Suprapubic skin (tissue), 4 donors: Measurements from ENCODE around the gene EDN1. TPM values are rescaled to one million over a fixed set of nuclear protein-coding genes. Genes with fewer than 3 reads are reported as not detected.
A peak's percentile ranks its signal among the peaks of the same experiment; 100 is the strongest.
"Not testable (repeated sequence)": the region's sequence is repeated elsewhere in the genome, so short reads cannot be mapped to it uniquely, and the experiment has no call there.

Source experiments
- DNase-seq, 2 donors: peaks; one replicate each; pipeline ENCODE4 v3.0.0-alpha.2; 2019; ENCODE audit warnings: low spot score in 2 of 2
- H3K27ac ChIP-seq: fragments of 200-600 bp; sonication (generic); one replicate; pipeline ENCODE4 v1.5.1; 2019
- H3K27me3 ChIP-seq: fragments of 200-600 bp; sonication (generic); one replicate; pipeline ENCODE4 v1.5.1; 2019
- H3K36me3 ChIP-seq: fragments of 200-600 bp; sonication (generic); one replicate; pipeline ENCODE4 v1.5.1; 2019
- H3K4me1 ChIP-seq: fragments of 200-600 bp; sonication (generic); one replicate; pipeline ENCODE4 v1.5.1; 2019
- H3K4me3 ChIP-seq: fragments of 200-600 bp; sonication (generic); one replicate; pipeline ENCODE4 v1.5.1; 2019; ENCODE audit warnings: mild to moderate bottlenecking
- H3K9me3 ChIP-seq: fragments of 200-600 bp; sonication (generic); one replicate; pipeline ENCODE4 v1.5.1; 2019
- EP300 ChIP-seq: sonication (generic); formaldehyde crosslinking; IDR thresholded peaks from one replicate; pipeline ENCODE4 v1.6.1; 2017; ENCODE audit warnings: antibody characterized with exemption
- POLR2A ChIP-seq, 2 donors: fragments of 450-650 bp; IDR thresholded peaks; one replicate each; pipeline ENCODE4 v1.6.1; 2017; ENCODE audit warnings: antibody characterized with exemption in 2 of 2, mild to moderate bottlenecking in 2 of 2, moderate library complexity in 2 of 2
- POLR2AphosphoS5 ChIP-seq, 3 donors: sonication (generic); formaldehyde crosslinking; IDR thresholded peaks; one replicate each; pipeline ENCODE4 v1.6.1; 2017; ENCODE audit warnings: antibody characterized with exemption in 3 of 3
- WGBS: methylation state at CpG from one replicate; pipeline ENCODE4 v1.1.5; 2018; 5-methylcytosine and 5-hydroxymethylcytosine counted together
- total RNA-seq, 4 donors: library from RNA; depleted of rRNA; stranded (reverse); fragments of >200 nt; gene quantifications; one replicate each; pipeline ENCODE4 v1.1.0, GENCODE V29; 2016
- TF ChIP-seq, protein P1 (sequence below), 2 donors: fragments of 200-600 bp in 1 of 2; fragments of 450-650 bp in 1 of 2; sonication (generic) in 1 of 2; IDR thresholded peaks; one replicate each; pipeline ENCODE4 v1.5.1; 2016 to 2019; ENCODE audit warnings: antibody characterized with exemption in 2 of 2, mild to moderate bottlenecking in 1 of 2, moderate library complexity in 1 of 2

EDN1 gene
- total RNA-seq, 4 donors from 2014 or later: 18.7 to 23.3 (median 20.7) TPM

DNA sequence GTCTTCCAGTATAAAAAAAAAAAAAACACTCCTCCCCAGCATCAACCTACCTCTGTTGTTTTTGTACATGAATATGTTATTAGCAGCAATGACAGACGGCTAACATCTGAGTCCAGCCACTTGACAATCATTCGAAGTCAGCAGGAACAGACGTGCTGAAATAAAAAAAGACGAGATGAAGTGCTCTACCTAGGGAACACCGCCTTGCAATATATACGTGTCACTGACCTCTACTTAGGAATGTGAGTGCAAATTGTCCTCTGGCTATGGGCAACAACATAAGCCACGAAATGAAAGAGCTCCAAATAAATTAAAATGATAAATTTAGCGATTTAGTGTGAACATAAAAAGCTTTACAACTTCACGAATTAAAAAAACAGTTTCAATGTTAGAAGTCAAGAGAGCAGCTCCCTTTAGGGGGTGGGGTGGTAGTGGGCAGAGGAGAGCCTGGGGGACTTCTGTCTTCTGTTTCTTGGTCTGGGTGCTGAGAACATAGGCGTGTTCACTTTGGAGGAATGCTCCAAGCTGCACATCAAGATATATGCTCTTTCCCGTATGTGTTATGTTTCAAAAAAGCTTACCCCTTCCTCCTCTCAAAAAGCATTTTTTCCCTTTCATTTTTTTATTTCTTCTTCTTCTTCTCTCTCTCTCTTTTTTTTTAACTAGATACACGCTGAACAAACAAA, 23.3 kb downstream of the EDN1 start:
- TF ChIP-seq POLR2AphosphoS5 (IDR thresholded peaks at IDR 0.05) (no peak), POLR2A (IDR thresholded peaks at IDR 0.05) (no peak), EP300 (no peak)
- TF ChIP-seq, protein P1, sequence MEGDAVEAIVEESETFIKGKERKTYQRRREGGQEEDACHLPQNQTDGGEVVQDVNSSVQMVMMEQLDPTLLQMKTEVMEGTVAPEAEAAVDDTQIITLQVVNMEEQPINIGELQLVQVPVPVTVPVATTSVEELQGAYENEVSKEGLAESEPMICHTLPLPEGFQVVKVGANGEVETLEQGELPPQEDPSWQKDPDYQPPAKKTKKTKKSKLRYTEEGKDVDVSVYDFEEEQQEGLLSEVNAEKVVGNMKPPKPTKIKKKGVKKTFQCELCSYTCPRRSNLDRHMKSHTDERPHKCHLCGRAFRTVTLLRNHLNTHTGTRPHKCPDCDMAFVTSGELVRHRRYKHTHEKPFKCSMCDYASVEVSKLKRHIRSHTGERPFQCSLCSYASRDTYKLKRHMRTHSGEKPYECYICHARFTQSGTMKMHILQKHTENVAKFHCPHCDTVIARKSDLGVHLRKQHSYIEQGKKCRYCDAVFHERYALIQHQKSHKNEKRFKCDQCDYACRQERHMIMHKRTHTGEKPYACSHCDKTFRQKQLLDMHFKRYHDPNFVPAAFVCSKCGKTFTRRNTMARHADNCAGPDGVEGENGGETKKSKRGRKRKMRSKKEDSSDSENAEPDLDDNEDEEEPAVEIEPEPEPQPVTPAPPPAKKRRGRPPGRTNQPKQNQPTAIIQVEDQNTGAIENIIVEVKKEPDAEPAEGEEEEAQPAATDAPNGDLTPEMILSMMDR (IDR thresholded peaks at IDR 0.05): no peak
- Histone ChIP-seq H3K27ac (peak overlapping the region; percentile 11), H3K27me3 (no peaks in the 10 kb centered on the region), H3K9me3 (no peaks in the 10 kb centered on the region), H3K4me1 (peaks cover 14% of the 10 kb centered on the region), H3K4me3 (peak overlapping the region; percentile 6), H3K36me3 (no peaks in the 10 kb centered on the region)
- no peak for DNase-seq
- WGBS: 32% methylated on average over 12 of the region's 12 CpGs

DNA sequence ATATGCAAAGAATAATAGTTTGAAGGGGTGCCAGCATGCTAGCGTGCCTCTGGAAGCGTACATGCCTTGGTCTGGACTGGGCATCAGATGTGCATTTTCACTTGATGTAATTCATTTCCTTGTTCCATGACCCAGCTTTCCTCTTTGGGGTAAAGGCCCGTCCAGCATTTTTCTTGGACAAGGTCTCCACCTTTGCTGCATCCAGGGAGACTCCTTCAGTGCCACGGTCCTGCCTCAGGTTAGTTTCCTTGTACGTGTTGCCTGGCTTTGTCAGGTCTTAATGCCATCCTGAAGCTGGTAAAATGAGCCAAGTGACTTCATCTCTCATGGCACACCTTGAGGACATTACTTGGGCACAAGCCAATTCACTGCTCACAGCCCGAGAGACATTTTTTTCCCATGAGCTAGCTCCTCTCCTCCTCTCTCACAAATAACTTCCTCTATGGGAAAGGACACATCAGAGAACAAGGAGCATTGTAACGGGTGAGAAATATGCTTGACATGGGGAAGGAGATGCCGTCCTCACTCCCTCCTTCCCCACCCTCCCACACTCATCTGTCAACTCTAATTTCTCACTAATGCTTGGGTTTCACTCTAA, 23.9 kb downstream of the EDN1 start:
- Histone ChIP-seq H3K4me3 (peak overlapping the region; percentile 6), H3K27ac (peak overlapping the region; percentile 11), H3K4me1 (peaks cover 14% of the 10 kb centered on the region), H3K36me3 (no peaks in the 10 kb centered on the region), H3K27me3 (no peaks in the 10 kb centered on the region), H3K9me3 (no peaks in the 10 kb centered on the region)
- TF ChIP-seq EP300: no peak
- no peak for TF ChIP-seq POLR2AphosphoS5 (IDR thresholded peaks at IDR 0.05)
- TF ChIP-seq, protein P1 (IDR thresholded peaks at IDR 0.05): no peak
- no peak for TF ChIP-seq POLR2A (IDR thresholded peaks at IDR 0.05)
- DNase-seq: no peak
- WGBS: 10% methylated on average over 8 of the region's 8 CpGs

DNA sequence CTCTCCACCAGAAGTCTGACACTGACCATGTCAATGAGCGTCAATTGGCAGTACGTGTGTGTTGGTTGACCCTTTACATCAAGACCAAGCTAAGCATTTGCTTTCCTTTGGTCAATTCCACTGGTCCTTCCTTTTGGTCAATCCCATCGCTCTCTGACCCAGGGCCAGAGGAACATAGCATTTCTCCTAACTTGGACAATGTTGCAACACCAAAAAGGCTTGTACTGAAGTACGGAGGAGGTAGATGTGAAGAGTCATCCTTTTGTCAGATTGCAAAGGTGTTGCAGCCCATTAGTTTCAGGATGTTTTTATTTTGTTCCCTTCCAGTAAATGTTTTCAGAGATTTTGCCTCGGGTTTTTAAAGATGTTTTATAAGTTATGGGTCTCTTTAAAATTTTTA, 24.6 kb downstream of the EDN1 start:
- TF ChIP-seq POLR2AphosphoS5 (IDR thresholded peaks at IDR 0.05): no peak
- TF ChIP-seq, protein P1 (IDR thresholded peaks at IDR 0.05): no peak
- no peak for TF ChIP-seq EP300
- no peak for TF ChIP-seq POLR2A (IDR thresholded peaks at IDR 0.05)
- 86% methylated on average over 5 of the region's 5 CpGs for WGBS
- Histone ChIP-seq H3K27ac (no peak overlapping the region), H3K27me3 (no peaks in the 10 kb centered on the region), H3K4me1 (peaks cover 14% of the 10 kb centered on the region), H3K4me3 (no peak overlapping the region), H3K36me3 (no peaks in the 10 kb centered on the region), H3K9me3 (no peaks in the 10 kb centered on the region)
- DNase-seq: no peak

DNA sequence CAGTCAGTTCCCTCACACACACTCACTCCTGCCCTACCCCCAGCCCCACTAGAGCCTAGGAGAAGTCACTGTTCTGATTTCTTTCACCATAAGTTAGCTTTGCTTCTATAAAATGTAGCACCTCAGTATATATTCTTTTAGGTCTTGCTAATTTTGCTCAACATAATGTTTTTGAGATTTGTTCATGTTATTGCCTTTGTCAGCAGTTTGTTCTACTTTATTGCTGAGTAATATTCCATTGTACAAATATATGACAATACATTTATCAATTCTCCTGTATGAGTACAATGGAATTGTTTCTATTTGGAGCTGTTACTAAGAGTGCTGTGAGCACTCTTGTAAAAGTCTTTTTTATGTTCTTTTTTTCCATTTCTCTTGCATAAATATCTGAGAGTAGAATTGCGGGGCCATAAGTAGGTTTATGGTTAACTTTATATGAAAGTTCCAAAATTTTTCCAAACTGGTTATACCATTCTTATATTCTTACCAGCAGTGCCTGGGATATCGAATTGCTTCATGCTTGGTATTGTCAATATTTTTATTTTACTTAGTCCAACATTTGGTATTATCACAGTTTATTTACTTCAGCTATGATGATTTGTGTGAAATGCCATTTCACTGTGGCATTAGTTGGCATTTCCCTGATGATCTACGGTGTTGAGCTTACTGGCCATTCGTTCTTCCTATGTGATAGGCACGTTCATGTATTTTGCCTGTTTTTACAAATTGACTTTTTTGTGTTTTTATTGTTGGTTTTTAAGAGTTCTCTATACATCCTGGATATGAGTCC, 25.3 kb downstream of the EDN1 start:
- no peak overlapping the region for H3K4me3 ChIP-seq
- WGBS: 93% methylated on average over 5 of the region's 5 CpGs
- TF ChIP-seq POLR2A (IDR thresholded peaks at IDR 0.05): no peak
- TF ChIP-seq EP300: no peak
- TF ChIP-seq, protein P1 (IDR thresholded peaks at IDR 0.05): no peak
- TF ChIP-seq POLR2AphosphoS5 (IDR thresholded peaks at IDR 0.05): no peak
- DNase-seq: no peak
- no peak overlapping the region for H3K27ac ChIP-seq
- peaks cover 14% of the 10 kb centered on the region for H3K4me1 ChIP-seq
- H3K27me3 ChIP-seq: no peaks in the 10 kb centered on the region
- no peaks in the 10 kb centered on the region for H3K9me3 ChIP-seq
- H3K36me3 ChIP-seq: no peaks in the 10 kb centered on the region

DNA sequence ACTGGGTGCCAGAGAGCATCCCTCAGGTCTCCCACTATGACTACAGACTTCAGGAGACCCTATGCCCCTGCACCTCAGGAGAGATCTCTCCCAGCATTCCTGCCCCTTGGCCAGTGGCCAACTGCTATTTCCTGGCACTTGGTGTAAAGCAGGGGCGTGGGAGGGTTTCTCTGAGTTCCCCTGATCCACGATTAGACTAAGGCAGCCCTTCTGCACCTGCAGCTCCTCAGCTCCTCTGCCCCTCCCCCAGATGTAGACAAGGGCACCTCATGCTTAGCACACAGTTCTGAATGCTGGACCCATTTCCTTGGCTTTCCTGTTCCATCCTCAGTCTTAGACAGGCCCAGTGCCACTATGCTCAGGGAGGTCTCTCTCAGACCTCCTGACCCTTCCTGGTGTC, 28.6 kb downstream of the EDN1 start:
- no peak for DNase-seq
- 90% methylated on average over 2 of the region's 2 CpGs for WGBS

DNA sequence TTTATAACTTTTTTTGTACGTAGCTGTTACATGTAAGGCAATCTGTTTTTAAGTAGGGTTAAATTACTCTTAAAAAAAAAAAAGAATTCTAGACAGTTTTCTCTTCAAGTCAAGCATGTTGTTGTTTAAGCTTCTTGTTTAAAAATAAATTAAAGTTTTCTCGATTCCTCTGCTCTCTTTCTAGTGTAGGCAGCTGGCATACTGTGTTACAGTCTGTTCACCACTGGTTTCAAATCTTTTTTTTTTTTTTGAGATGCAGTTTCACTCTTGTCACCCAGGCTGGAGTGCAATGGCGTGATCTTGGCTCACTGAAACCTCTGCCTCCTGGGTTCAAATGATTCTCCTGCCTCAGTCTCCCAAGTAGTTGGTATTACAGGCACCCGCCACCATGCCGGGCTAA, 29.9 kb downstream of the EDN1 start:
- 90% methylated on average over 5 of the region's 5 CpGs for WGBS
- H3K27ac ChIP-seq, H3K36me3 ChIP-seq, H3K27me3 ChIP-seq, DNase-seq, H3K4me3 ChIP-seq, H3K9me3 ChIP-seq, H3K4me1 ChIP-seq: not testable (repeated sequence)

More for the DNA sequence above, 28.6 kb downstream of the EDN1 start:
- peaks cover 8% of the 10 kb centered on the region for H3K4me1 ChIP-seq
- no peaks in the 10 kb centered on the region for H3K27me3 ChIP-seq
- no peaks in the 10 kb centered on the region for H3K9me3 ChIP-seq
- no peaks in the 10 kb centered on the region for H3K36me3 ChIP-seq
- no peak overlapping the region for H3K4me3 ChIP-seq
- no peak overlapping the region for H3K27ac ChIP-seq
- TF ChIP-seq EP300 (no peak), POLR2A (IDR thresholded peaks at IDR 0.05) (no peak), POLR2AphosphoS5 (IDR thresholded peaks at IDR 0.05) (no peak)
- TF ChIP-seq, protein P1 (IDR thresholded peaks at IDR 0.05): no peak
